Tibial nerve (tissue), 4 donors: ENCODE measurements around the gene ADM5. TPM values are rescaled to one million over a fixed set of nuclear protein-coding genes. Genes with fewer than 3 reads are reported as not detected.

Source experiments
- DNase-seq, 2 donors: peaks; one replicate each; pipeline ENCODE4 v3.0.0-alpha.2; 2019; ENCODE audit warnings: low spot score in 2 of 2
- H3K27ac ChIP-seq, 4 donors: fragments of 200-600 bp; sonication (generic) in 3 of 4; one replicate each; pipeline ENCODE4 v1.5.1; 2017 to 2019; ENCODE audit warnings: mild to moderate bottlenecking in 1 of 4
- H3K27me3 ChIP-seq, 2 donors: fragments of 200-600 bp; sonication (generic) in 1 of 2; one replicate each; pipeline versions ENCODE4 v1.5.1 to v1.6.0; 2017 to 2019
- H3K36me3 ChIP-seq, 3 donors: fragments of 200-600 bp; sonication (generic); one replicate each; pipeline ENCODE4 v1.5.1; 2018 to 2019
- H3K4me1 ChIP-seq, 4 donors: fragments of 200-600 bp; sonication (generic) in 3 of 4; one replicate each; pipeline ENCODE4 v1.5.1; 2017 to 2019
- H3K4me3 ChIP-seq, 4 donors: fragments of 200-600 bp; sonication (generic) in 3 of 4; one replicate each; pipeline ENCODE4 v1.5.1; 2017 to 2019; ENCODE audit warnings: mild to moderate bottlenecking in 1 of 4, moderate library complexity in 1 of 4
- H3K9me3 ChIP-seq, 4 donors: fragments of 200-600 bp; sonication (generic) in 3 of 4; one replicate each; pipeline ENCODE4 v1.5.1; 2017 to 2019
- EP300 ChIP-seq, 2 donors: sonication (generic); formaldehyde crosslinking; IDR thresholded peaks; one replicate each; pipeline ENCODE4 v1.6.1; 2017; ENCODE audit warnings: antibody characterized with exemption in 2 of 2, mild to moderate bottlenecking in 1 of 2
- POLR2A ChIP-seq, 2 donors: fragments of 450-650 bp; IDR thresholded peaks; one replicate each; pipeline ENCODE4 v1.6.1; 2017; ENCODE audit warnings: antibody characterized with exemption in 2 of 2, mild to moderate bottlenecking in 2 of 2, moderate library complexity in 2 of 2
- WGBS, 2 donors: methylation state at CpG; one replicate each; pipeline ENCODE4 v1.1.5; 2018; 5-methylcytosine and 5-hydroxymethylcytosine counted together
- total RNA-seq, 4 donors: library from RNA; depleted of rRNA; stranded (reverse); fragments of >200 nt; gene quantifications; one replicate each; pipeline ENCODE4 v1.1.0, GENCODE V29; 2016
- TF ChIP-seq, protein P1 (sequence below), 5 experiments: fragments of 200-600 bp in 3 of 5; fragments of 450-650 bp in 2 of 5; sonication (generic) in 3 of 5; IDR thresholded peaks; one replicate each; pipeline ENCODE4 v1.5.1; 2016 to 2019; ENCODE audit warnings: antibody characterized with exemption in 5 of 5, mild to moderate bottlenecking in 3 of 5, moderate library complexity in 2 of 5

Gene ADM5
- 1 to 10 TPM in 2 of 4 donors, not detected in 2; 1.5 to 4.3 TPM for total RNA-seq

- TF ChIP-seq POLR2A (IDR thresholded peaks at IDR 0.05) (no peak), EP300 (IDR thresholded peaks at IDR 0.05) (no peak)
- TF ChIP-seq, protein P1, sequence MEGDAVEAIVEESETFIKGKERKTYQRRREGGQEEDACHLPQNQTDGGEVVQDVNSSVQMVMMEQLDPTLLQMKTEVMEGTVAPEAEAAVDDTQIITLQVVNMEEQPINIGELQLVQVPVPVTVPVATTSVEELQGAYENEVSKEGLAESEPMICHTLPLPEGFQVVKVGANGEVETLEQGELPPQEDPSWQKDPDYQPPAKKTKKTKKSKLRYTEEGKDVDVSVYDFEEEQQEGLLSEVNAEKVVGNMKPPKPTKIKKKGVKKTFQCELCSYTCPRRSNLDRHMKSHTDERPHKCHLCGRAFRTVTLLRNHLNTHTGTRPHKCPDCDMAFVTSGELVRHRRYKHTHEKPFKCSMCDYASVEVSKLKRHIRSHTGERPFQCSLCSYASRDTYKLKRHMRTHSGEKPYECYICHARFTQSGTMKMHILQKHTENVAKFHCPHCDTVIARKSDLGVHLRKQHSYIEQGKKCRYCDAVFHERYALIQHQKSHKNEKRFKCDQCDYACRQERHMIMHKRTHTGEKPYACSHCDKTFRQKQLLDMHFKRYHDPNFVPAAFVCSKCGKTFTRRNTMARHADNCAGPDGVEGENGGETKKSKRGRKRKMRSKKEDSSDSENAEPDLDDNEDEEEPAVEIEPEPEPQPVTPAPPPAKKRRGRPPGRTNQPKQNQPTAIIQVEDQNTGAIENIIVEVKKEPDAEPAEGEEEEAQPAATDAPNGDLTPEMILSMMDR (IDR thresholded peaks at IDR 0.05), result peak; percentile 25 to 42 (median 36)
- Histone ChIP-seq H3K27me3 (peaks cover 0 to 39% of the 10 kb centered on the region in 2 donors), H3K9me3 (no peaks in the 10 kb centered on the region), H3K4me1 (peaks cover 0 to 27% (median 10%) of the 10 kb centered on the region in 4 donors), H3K27ac (peak within 1 kb of the TSS in 3 of 4 donors; percentile 13 to 60 (median 15)), H3K36me3 (peaks cover 0 to 45% (median 16%) of the 10 kb centered on the region in 3 donors), H3K4me3 (peak within 1 kb of the TSS; percentile 24 to 49 (median 35))
- DNase-seq, result no peak
- 32 to 36% methylated on average over 45 to 52 of the region's 54 CpGs for WGBS, 2 donors
These were observed at the start of gene ADM5 for GRCh38 chr19:49689133-49690078. Gene ADM5 (plus strand): TSS chr19:49689594. CDS start chr19:49689838, 244 bp downstream.

GRCh38 chr19:49640113-49640898 is 49.1 kb upstream of the ADM5 start, which contains the start of gene RRAS:
Gene RRAS (minus strand): TSS chr19:49640143. CDS start chr19:49640098, 45 bp downstream.
- Histone ChIP-seq H3K4me3 (peak within 1 kb of the TSS; percentile 56 to 98 (median 67)), H3K9me3 (no peaks in the 10 kb centered on the region), H3K27me3 (no peaks in the 10 kb centered on the region), H3K36me3 (peaks cover 0 to 21% (median 0%) of the 10 kb centered on the region in 3 donors), H3K4me1 (peaks cover 0 to 75% (median 34%) of the 10 kb centered on the region in 4 donors), H3K27ac (peak within 1 kb of the TSS; percentile 95 to 100 (median 99))
- 1% methylated on average over 48 to 49 of the region's 51 CpGs for WGBS, 2 donors
- DNase-seq, result peak; percentile 99
- TF ChIP-seq EP300 (IDR thresholded peaks at IDR 0.05) (peak; percentile 94 to 98), POLR2A (IDR thresholded peaks at IDR 0.05) (peak; percentile 68 to 88)
- TF ChIP-seq, protein P1 (IDR thresholded peaks at IDR 0.05), result peak in 1 of 5 experiments; percentile 28

DNA sequence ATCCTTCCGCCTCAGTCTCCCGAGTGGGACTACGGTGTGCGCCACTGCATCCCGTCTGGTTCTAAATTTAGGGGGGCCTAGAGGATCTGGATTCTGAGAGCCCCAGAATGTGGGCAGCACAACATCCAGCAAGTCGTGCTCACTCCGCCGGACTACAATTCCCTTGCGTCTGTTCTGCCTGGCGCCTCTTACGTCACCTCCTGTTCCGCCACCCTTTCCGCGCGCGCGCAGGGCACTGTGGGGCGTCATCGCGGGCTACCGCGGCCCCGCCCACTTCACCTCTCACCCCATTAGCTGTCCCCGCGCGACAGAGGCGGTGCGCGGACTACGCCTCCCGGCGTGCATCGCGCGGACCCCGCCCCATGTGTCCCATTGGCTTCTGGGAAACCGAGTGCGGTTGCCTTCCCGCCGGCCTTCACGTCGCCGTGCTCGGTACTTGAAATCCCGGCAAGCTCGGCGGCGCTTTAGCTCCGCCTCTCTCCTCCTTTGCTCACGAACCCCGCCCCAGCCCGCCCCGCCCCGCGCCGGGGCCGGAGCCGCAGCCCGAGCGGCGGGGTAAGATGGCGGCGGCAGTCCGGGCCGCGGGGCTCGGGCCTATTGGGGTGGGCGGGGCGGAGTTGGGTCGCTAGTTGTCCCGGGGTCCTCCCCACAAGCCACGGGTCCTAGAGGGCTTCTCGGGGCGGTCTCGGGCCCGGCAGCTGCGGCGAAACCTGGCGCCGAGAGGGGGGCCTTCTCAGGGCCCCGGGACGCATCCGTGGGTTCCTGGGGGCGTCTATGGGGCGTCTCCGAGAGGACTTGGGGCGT is 47.5 kb upstream of the ADM5 start, which contains the start of gene SCAF1:
Gene SCAF1 (plus strand): TSS at position 522 of the 804 bp plus-strand sequence. CDS start 2,818 bp downstream, outside the sequence.
- H3K9me3 ChIP-seq, result no peaks in the 10 kb centered on the region
- WGBS, 2 donors, result 0 to 1% methylated on average over 49 to 73 of the region's 87 CpGs
- peak; percentile 97 to 98 for DNase-seq

DNA sequence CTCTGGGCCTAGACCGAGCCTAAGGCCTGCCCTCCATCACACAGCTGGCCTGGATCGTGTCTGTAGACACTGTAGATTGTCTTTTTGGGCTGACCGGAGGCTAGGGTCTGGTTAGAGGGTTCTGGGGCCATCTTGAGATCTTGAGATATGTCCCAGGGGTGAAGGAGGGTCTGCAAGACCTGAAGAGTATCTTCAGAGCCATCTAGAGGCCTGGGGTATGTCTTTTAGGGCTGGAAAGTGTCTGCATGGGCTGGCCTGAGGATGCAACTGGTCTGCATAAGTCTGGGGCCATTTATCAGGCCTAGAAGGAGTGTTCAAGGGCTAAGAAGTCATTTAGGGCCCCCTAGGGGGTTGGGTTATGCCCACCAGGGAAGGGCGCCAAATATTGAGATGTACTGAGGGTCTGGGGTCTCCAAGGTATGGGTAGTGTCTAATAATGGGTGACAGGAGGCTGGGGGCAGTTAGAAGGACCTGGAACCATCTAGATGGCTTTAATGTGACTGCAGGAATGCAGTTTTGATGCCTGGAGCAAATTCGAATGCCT is 46.8 kb upstream of the ADM5 start:
- no peak for TF ChIP-seq POLR2A (IDR thresholded peaks at IDR 0.05)
- TF ChIP-seq, protein P1 (IDR thresholded peaks at IDR 0.05), result no peak
- TF ChIP-seq EP300 (IDR thresholded peaks at IDR 0.05), result no peak
- no peak for DNase-seq
- H3K27ac ChIP-seq, result peak overlapping the region; percentile 76 to 100 (median 92)
- H3K4me3 ChIP-seq, result peak overlapping the region; percentile 70 to 98 (median 84)
- H3K27me3 ChIP-seq, result no peaks in the 10 kb centered on the region
- H3K9me3 ChIP-seq, result no peaks in the 10 kb centered on the region
- peaks cover 0 to 63% (median 31%) of the 10 kb centered on the region in 4 donors for H3K4me1 ChIP-seq
- peaks cover 0 to 27% (median 7%) of the 10 kb centered on the region in 3 donors for H3K36me3 ChIP-seq
- 7% methylated on average over 4 to 5 of the region's 5 CpGs for WGBS, 2 donors

More for the DNA sequence above, 47.5 kb upstream of the ADM5 start, which contains the start of gene SCAF1:
- no peaks in the 10 kb centered on the region for H3K27me3 ChIP-seq
- peak within 1 kb of the TSS; percentile 70 to 98 (median 84) for H3K4me3 ChIP-seq
- peaks cover 0 to 69% (median 33%) of the 10 kb centered on the region in 4 donors for H3K4me1 ChIP-seq
- peak within 1 kb of the TSS; percentile 95 to 100 (median 98) for H3K27ac ChIP-seq
- H3K36me3 ChIP-seq, result peaks cover 0 to 21% (median 7%) of the 10 kb centered on the region in 3 donors
- TF ChIP-seq POLR2A (IDR thresholded peaks at IDR 0.05) (peak; percentile 97 to 99), EP300 (IDR thresholded peaks at IDR 0.05) (peak; percentile 98 to 100)
- TF ChIP-seq, protein P1 (IDR thresholded peaks at IDR 0.05), result peak in 1 of 5 experiments; percentile 33
